K562 (cell line): Measurements from ENCODE around the gene SLC38A8. TPM values are rescaled to one million over a fixed set of nuclear protein-coding genes. Genes with fewer than 3 reads are reported as not detected.

ENCODE experiments used
- ATAC-seq: fragments of 200-7000 bp; cut with Tn5 transposase; 3 replicates; pipeline ENCODE4 v1.9.1; 2020; ENCODE audit warnings: moderate library complexity
- BruUV-seq: library from RNA; stranded (reverse); fragments of 400-500 nt; replicated peaks from 2 replicates; lab custom pipeline; 2021; lab: Mats Ljungman, UMichigan
- CTCF ChIA-PET: fragments of 300-600 bp; formaldehyde crosslinking; extraction: SDS; loops from one replicate; lab custom pipeline; 2021; ENCODE audit warnings: low intra/inter-chr PET ratio; lab: Yijun Ruan, JAX
- POLR2A ChIA-PET: fragments of 300-600, 350-650 bp; sonication (Branson Sonifier 250); formaldehyde crosslinking; extraction: SDS; loops from one replicate; lab custom pipeline; 2021; ENCODE audit warnings: antibody characterized with exemption, inconsistent platforms; lab: Yijun Ruan, JAX
- DNase-seq, 4 experiments: peaks; one replicate each; pipeline versions ENCODE4 v3.0.0 to v3.0.0-alpha.2; 2011 to 2018; ENCODE audit warnings: low spot score in 3 of 4, mixed read lengths in 3 of 4; ENCODE audit errors: extremely low read depth in 1 of 4
- FAIRE-seq: peaks from 2 replicates; lab custom pipeline; 2011; peaks lifted over from hg19 to GRCh38; lab: Jason Lieb, UNC
- H2AFZ ChIP-seq: 2 replicates; pipeline ENCODE4 v1.6.0; 2011; ENCODE audit warnings: low read depth, low read length, control low read depth, inconsistent platforms
- H3K27ac ChIP-seq: fragments of 200-600 bp; 3 replicates; pipeline ENCODE4 v1.8.0; 2011; ENCODE audit warnings: low read depth, mild to moderate bottlenecking, control low read depth, inconsistent platforms, low read length, moderate library complexity, mixed read lengths; ENCODE audit errors: extremely low read depth
- H3K27me3 ChIP-seq, 2 experiments: fragments of 300-600 bp in 1 of 2; 2 replicates in 1 of 2; 3 replicates in 1 of 2; pipeline versions ENCODE4 v1.6.0 to v1.8.0; 2011; ENCODE audit warnings: inconsistent platforms in 2 of 2, low read length in 2 of 2, mild to moderate bottlenecking in 1 of 2, mixed read lengths in 1 of 2, moderate library complexity in 1 of 2; ENCODE audit not compliant: control insufficient read depth in 2 of 2, insufficient read depth in 2 of 2
- H3K36me3 ChIP-seq: fragments of 300-600 bp; 3 replicates; pipeline ENCODE4 v1.8.0; 2011; ENCODE audit warnings: mild to moderate bottlenecking, low read length, inconsistent platforms; ENCODE audit not compliant: control insufficient read depth, insufficient read depth
- H3K4me1 ChIP-seq, 2 experiments: fragments of 200-600 bp in 1 of 2; replicated peaks in 1 of 2; 2 replicates in 1 of 2; 3 replicates in 1 of 2; pipeline versions ENCODE4 v1.5.1 to v1.8.0; 2011; ENCODE audit warnings: inconsistent platforms in 2 of 2, low read length in 2 of 2, mild to moderate bottlenecking in 1 of 2, mixed read lengths in 1 of 2, moderate library complexity in 1 of 2; ENCODE audit not compliant: control insufficient read depth in 2 of 2, insufficient read depth in 2 of 2
- H3K4me2 ChIP-seq: 2 replicates; pipeline ENCODE4 v1.6.1; 2011; ENCODE audit warnings: low read length, control low read depth, inconsistent platforms, mixed read lengths; ENCODE audit not compliant: insufficient read depth
- H3K4me3 ChIP-seq: fragments of 200-600 bp; sonication (generic), shearing (Covaris generic); 2 replicates; pipeline ENCODE4 v1.5.1; 2016; ENCODE audit warnings: control low read depth, inconsistent platforms
- H3K79me2 ChIP-seq: fragments of 200-600 bp; 3 replicates; pipeline ENCODE4 v1.8.0; 2011; ENCODE audit warnings: low read length, inconsistent platforms; ENCODE audit not compliant: control insufficient read depth, insufficient read depth
- H3K9ac ChIP-seq, 2 experiments: 2 replicates each; pipeline versions ENCODE4 v1.6.0 to v1.6.1; 2011; ENCODE audit warnings: low read depth in 2 of 2, low read length in 2 of 2, control low read depth in 1 of 2, inconsistent platforms in 1 of 2, mild to moderate bottlenecking in 1 of 2, mixed read lengths in 1 of 2; ENCODE audit not compliant: insufficient read depth in 1 of 2
- H3K9me1 ChIP-seq: one replicate; pipeline ENCODE4 v1.6.0; 2011; ENCODE audit warnings: inconsistent platforms, mild to moderate bottlenecking, low read length, moderate library complexity; ENCODE audit not compliant: control insufficient read depth, insufficient read depth
- H3K9me3 ChIP-seq: replicated peaks from 2 replicates; pipeline ENCODE4 v1.5.1; 2011; ENCODE audit warnings: low read depth, low read length, inconsistent platforms; ENCODE audit not compliant: control insufficient read depth, insufficient read depth
- H4K20me1 ChIP-seq: replicated peaks from 2 replicates; pipeline ENCODE4 v1.6.1; 2011; ENCODE audit warnings: low read length, inconsistent platforms, mixed read lengths; ENCODE audit not compliant: control insufficient read depth, insufficient read depth
- ADNP ChIP-seq: fragments of 200-800 bp; sonication (Bioruptor generic); IDR thresholded peaks from 2 replicates; pipeline ENCODE4 v1.6.1; 2016; ENCODE audit warnings: missing genetic modification characterization, missing compliant biosample characterization
- ARID3A ChIP-seq: IDR thresholded peaks from 2 replicates; pipeline ENCODE4 v1.6.1; 2012; ENCODE audit warnings: low read depth, low read length, improper control_type of control experiment, borderline replicate concordance
- DIDO1 ChIP-seq: fragments of 450-650 bp; IDR thresholded peaks from 2 replicates; pipeline ENCODE4 v1.6.1; 2016; ENCODE audit warnings: low read depth, missing biosample characterization, missing genetic modification characterization
- FOXA3 ChIP-seq, 2 experiments: fragments of 450-650 bp in 1 of 2; sonication (generic) in 1 of 2; formaldehyde crosslinking; IDR thresholded peaks in 1 of 2; conservative IDR thresholded peaks in 1 of 2; 2 replicates each; pipeline versions ENCODE4 v1.4.0 to v1.8.0; 2020 to 2022; ENCODE audit warnings: mild to moderate bottlenecking in 2 of 2, missing genetic modification reagents in 1 of 2
- FOXK1 ChIP-seq: sonication (generic); formaldehyde crosslinking; IDR thresholded peaks from 2 replicates; pipeline ENCODE4 v1.8.0; 2022; ENCODE audit warnings: missing genetic modification reagents, mild to moderate bottlenecking, borderline replicate concordance
- KAT7 ChIP-seq: sonication (generic); formaldehyde crosslinking; IDR thresholded peaks from 2 replicates; pipeline ENCODE4 v1.8.0; 2022; ENCODE audit warnings: missing genetic modification reagents, mild to moderate bottlenecking, borderline replicate concordance
- KHSRP ChIP-seq: fragments of 450-650 bp; IDR thresholded peaks from 2 replicates; pipeline ENCODE4 v1.6.1; 2017
- NR4A1 ChIP-seq, 2 experiments: fragments of 250-450 bp in 1 of 2; fragments of 450-650 bp in 1 of 2; sonication (Bioruptor Pico) in 1 of 2; IDR thresholded peaks; 2 replicates each; pipeline versions ENCODE4 v1.4.0 to v1.6.1; 2016 to 2020; ENCODE audit warnings: mild to moderate bottlenecking in 2 of 2, missing compliant biosample characterization in 1 of 2, missing genetic modification characterization in 1 of 2, moderate library complexity in 1 of 2
- OTX1 ChIP-seq: fragments of 450-650 bp; formaldehyde crosslinking; IDR thresholded peaks from 2 replicates; pipeline ENCODE4 v1.4.0; 2022; ENCODE audit warnings: mild to moderate bottlenecking
- PURB ChIP-seq: sonication (generic); formaldehyde crosslinking; IDR thresholded peaks from 2 replicates; pipeline ENCODE4 v1.9.0; 2021; ENCODE audit warnings: low read depth, mild to moderate bottlenecking, missing genetic modification reagents
- RBM17 ChIP-seq: fragments of 200-400 bp; formaldehyde crosslinking; IDR thresholded peaks from 2 replicates; pipeline ENCODE4 v1.6.1; 2017; ENCODE audit warnings: low read depth, mild to moderate bottlenecking, low read length, borderline replicate concordance
- WGBS: fragments of 100-300 bp; shearing (Covaris generic); methylation state at CpG from one replicate; pipeline ENCODE4 v1.1.6; 2016; ENCODE audit warnings: low coverage, mixed read lengths; ENCODE audit not compliant: insufficient coverage; ENCODE audit errors: missing lambda C conversion rate; 5-methylcytosine and 5-hydroxymethylcytosine counted together
- in situ Hi-C: fragments of 300-500 bp; cut with MboI; formaldehyde crosslinking; loops from 4 replicates; pipeline ENCODE4 v1.15.0; 2018; ENCODE audit warnings: inconsistent platforms, mixed read lengths
- intact Hi-C: fragments of 100-400 bp; cut with micrococcal nuclease; formaldehyde crosslinking; loops from 2 replicates; pipeline ENCODE4 v1.14.2; 2022
- polyA plus RNA-seq, 8 experiments: library from polyadenylated mRNA; depleted of rRNA in 4 of 8; stranded (reverse) in 5 of 8; unstranded in 3 of 8; fragments of >200 nt; fragmentation: Nextera tagmentation in 2 of 8; fragmentation: Illumina TruSeq in 1 of 8; extraction: Ambion mirVana in 2 of 8; extraction: Trizol in 1 of 8; gene quantifications; 2 replicates each; pipeline versions ENCODE4 v1.2.1 to v1.2.3, GENCODE V29; 2011 to 2014; ENCODE audit warnings: inconsistent platforms in 1 of 8, missing spikeins in 1 of 8
- total RNA-seq, 7 experiments: library from RNA; depleted of rRNA in 6 of 7; stranded (reverse); fragments of >200 nt in 6 of 7; fragmentation: Illumina TruSeq in 2 of 7; extraction: Trizol in 2 of 7; gene quantifications; 2 replicates each; pipeline versions ENCODE4 v1.2.1 to v1.2.3, GENCODE V29; 2011 to 2021; ENCODE audit warnings: low replicate concordance in 1 of 7
- TF ChIP-seq, protein P1 (sequence below): sonication (generic); formaldehyde crosslinking; IDR thresholded peaks from 2 replicates; pipeline ENCODE4 v1.8.0; 2023; ENCODE audit warnings: missing genetic modification reagents, mild to moderate bottlenecking, borderline replicate concordance
- TF ChIP-seq, protein P2 (sequence below): fragments of 450-650 bp; IDR thresholded peaks from 2 replicates; pipeline ENCODE4 v1.6.1; 2017; ENCODE audit warnings: antibody characterized with exemption

The SLC38A8 gene
- total and polyA plus RNA-seq, 9 of the 15 experiments (the other 6 are each of a cell fraction or from before 2014, with no cell fraction given): 0.28 TPM; not detected in 8

DNA sequence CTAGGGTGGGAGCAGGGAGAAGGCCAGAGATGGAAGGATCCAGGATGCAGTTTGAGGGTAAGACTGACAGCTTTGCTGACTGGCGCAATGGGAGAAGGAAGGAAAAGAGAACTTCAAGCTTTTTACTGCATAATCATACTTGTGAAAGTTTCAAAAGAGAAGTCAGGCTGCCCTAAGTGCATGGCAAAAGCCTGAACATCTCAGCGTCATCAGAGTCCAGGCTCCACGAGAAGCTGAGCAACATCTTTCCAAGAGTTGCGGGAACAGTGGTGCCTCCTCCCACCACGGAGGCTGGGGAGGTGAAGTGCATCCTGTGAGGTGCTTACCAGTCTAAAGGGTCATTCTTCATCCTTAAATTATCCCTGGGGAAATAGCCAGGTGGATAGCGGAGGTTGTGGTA is 26.9 kb upstream of the SLC38A8 start:
- FAIRE-seq: no peak
- Histone ChIP-seq H3K4me3 (no peak overlapping the region), H3K9me3 (no peaks in the 10 kb centered on the region), H3K4me2 (no peak overlapping the region), H3K4me1 (no peaks in the 10 kb centered on the region), H3K9me1 (no peaks in the 10 kb centered on the region), H2AFZ (no peak overlapping the region), H3K27me3 (no peaks in the 10 kb centered on the region), H3K27ac (no peak overlapping the region), H3K36me3 (peaks cover 89% of the 10 kb centered on the region; the same call in 2 of the 3 replicates), H4K20me1 (0 out of 2 replicates have a peak, but pooled peaks cover 3% of the 10 kb centered on the region), H3K9ac (no peak overlapping the region), H3K79me2 (no peaks in the 10 kb centered on the region)
- no peak for ATAC-seq
- ChIA-PET POLR2A (interaction anchor here (1.5 to 2.2 kb wide), 3 partner anchors 9 to 14 kb away, joined by 3 to 8 read pairs (median 6); no protein-coding TSS in a partner anchor), CTCF (no interaction called here)
- 97% methylated on average over 6 of the region's 6 CpGs for WGBS
- no TSS peak for BruUV-seq
- in situ Hi-C loops (loop anchor here (10.0 kb wide), 2 partner anchors 245 to 415 kb away; no protein-coding TSS in a partner anchor), intact Hi-C loops (no loop called here)
- DNase-seq: no peak
- TF ChIP-seq ARID3A: no peak
- TF ChIP-seq FOXA3 (CRISPR knock-in tag; conservative IDR thresholded peaks at IDR 0.05 in 1 of 2, IDR thresholded peaks at IDR 0.05 in 1 of 2): no peak
- TF ChIP-seq PURB (CRISPR knock-in tag): no peak
- no peak for TF ChIP-seq FOXK1 (CRISPR knock-in tag)
- TF ChIP-seq KAT7 (CRISPR knock-in tag): no peak
- TF ChIP-seq DIDO1 (tag): no peak
- TF ChIP-seq, protein P1, sequence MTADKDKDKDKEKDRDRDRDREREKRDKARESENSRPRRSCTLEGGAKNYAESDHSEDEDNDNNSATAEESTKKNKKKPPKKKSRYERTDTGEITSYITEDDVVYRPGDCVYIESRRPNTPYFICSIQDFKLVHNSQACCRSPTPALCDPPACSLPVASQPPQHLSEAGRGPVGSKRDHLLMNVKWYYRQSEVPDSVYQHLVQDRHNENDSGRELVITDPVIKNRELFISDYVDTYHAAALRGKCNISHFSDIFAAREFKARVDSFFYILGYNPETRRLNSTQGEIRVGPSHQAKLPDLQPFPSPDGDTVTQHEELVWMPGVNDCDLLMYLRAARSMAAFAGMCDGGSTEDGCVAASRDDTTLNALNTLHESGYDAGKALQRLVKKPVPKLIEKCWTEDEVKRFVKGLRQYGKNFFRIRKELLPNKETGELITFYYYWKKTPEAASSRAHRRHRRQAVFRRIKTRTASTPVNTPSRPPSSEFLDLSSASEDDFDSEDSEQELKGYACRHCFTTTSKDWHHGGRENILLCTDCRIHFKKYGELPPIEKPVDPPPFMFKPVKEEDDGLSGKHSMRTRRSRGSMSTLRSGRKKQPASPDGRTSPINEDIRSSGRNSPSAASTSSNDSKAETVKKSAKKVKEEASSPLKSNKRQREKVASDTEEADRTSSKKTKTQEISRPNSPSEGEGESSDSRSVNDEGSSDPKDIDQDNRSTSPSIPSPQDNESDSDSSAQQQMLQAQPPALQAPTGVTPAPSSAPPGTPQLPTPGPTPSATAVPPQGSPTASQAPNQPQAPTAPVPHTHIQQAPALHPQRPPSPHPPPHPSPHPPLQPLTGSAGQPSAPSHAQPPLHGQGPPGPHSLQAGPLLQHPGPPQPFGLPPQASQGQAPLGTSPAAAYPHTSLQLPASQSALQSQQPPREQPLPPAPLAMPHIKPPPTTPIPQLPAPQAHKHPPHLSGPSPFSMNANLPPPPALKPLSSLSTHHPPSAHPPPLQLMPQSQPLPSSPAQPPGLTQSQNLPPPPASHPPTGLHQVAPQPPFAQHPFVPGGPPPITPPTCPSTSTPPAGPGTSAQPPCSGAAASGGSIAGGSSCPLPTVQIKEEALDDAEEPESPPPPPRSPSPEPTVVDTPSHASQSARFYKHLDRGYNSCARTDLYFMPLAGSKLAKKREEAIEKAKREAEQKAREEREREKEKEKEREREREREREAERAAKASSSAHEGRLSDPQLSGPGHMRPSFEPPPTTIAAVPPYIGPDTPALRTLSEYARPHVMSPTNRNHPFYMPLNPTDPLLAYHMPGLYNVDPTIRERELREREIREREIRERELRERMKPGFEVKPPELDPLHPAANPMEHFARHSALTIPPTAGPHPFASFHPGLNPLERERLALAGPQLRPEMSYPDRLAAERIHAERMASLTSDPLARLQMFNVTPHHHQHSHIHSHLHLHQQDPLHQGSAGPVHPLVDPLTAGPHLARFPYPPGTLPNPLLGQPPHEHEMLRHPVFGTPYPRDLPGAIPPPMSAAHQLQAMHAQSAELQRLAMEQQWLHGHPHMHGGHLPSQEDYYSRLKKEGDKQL (CRISPR knock-in tag): no peak
- no peak for TF ChIP-seq OTX1
- TF ChIP-seq, protein P2, sequence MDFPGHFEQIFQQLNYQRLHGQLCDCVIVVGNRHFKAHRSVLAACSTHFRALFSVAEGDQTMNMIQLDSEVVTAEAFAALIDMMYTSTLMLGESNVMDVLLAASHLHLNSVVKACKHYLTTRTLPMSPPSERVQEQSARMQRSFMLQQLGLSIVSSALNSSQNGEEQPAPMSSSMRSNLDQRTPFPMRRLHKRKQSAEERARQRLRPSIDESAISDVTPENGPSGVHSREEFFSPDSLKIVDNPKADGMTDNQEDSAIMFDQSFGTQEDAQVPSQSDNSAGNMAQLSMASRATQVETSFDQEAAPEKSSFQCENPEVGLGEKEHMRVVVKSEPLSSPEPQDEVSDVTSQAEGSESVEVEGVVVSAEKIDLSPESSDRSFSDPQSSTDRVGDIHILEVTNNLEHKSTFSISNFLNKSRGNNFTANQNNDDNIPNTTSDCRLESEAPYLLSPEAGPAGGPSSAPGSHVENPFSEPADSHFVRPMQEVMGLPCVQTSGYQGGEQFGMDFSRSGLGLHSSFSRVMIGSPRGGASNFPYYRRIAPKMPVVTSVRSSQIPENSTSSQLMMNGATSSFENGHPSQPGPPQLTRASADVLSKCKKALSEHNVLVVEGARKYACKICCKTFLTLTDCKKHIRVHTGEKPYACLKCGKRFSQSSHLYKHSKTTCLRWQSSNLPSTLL: no peak
- TF ChIP-seq NR4A1 (CRISPR knock-in tag; IDR thresholded peaks at IDR 0.05): no peak
- no peak for TF ChIP-seq NR4A1 (tag; IDR thresholded peaks at IDR 0.05)
- no peak for TF ChIP-seq KHSRP
- TF ChIP-seq ADNP (tag): no peak
- no peak for TF ChIP-seq RBM17
